ENCODE data around the gene PLPP2. TPM values are rescaled to one million over a fixed set of nuclear protein-coding genes. Genes with fewer than 3 reads are reported as not detected.

The PLPP2 gene
- total and polyA plus RNA-seq, 2 of the 13 experiments (the other 11 are each of a cell fraction or from before 2014, with no cell fraction given), result not detected

DNA sequence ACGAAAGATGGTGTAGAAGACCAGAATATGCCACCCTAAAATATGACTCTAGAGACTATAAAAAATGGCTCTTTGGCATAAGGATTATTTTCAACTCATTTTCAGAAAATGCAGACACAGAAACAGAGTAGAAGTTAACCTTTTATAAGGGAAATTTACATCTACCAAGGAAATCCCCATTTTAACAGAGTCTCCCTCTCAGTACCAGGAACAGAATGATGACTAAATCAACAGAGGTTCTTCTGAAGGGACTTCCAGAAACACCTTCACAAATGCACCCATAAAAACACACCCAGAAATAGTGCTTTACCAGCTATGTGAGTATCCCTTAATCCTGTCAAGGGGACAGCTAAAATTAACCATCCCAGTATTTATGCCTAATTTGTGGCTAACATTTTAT, 29.1 kb downstream of the PLPP2 start:
- H3K4me1 ChIP-seq (ENCODE audit: insufficient read depth, low read length), result no peaks in the 10 kb centered on the region
- WGBS (ENCODE audit: low lambda C conversion rate), result 19% methylated on average over 1 of the region's 1 CpG
- DNase-seq (ENCODE audit: low spot score), result no peak
- TF ChIP-seq PAXIP1 (CRISPR knock-in tag; conservative IDR thresholded peaks at IDR 0.05) (no peak), TOPORS (CRISPR knock-in tag; IDR thresholded peaks at IDR 0.05) (no peak), ZHX1 (CRISPR knock-in tag; IDR thresholded peaks at IDR 0.05; ENCODE audit: low read depth) (no peak), RXRA (CRISPR knock-in tag; IDR thresholded peaks at IDR 0.05) (no peak), TERF1 (CRISPR knock-in tag; IDR thresholded peaks at IDR 0.05) (no peak), MAZ (IDR thresholded peaks at IDR 0.05; ENCODE audit: borderline replicate concordance, low read depth, low read length) (no peak), MAZ (CRISPR knock-in tag; IDR thresholded peaks at IDR 0.05; ENCODE audit: low read depth) (no peak), SMAD9 (CRISPR knock-in tag; IDR thresholded peaks at IDR 0.05) (no peak), MYC (CRISPR knock-in tag; IDR thresholded peaks at IDR 0.05; ENCODE audit: borderline replicate concordance) (no peak), SOX6 (IDR thresholded peaks at IDR 0.05) (no peak), SOX6 (CRISPR knock-in tag; IDR thresholded peaks at IDR 0.05) (no peak), HCFC1 (IDR thresholded peaks at IDR 0.05; ENCODE audit: low read depth, low read length) (no peak)
- TF ChIP-seq, protein P1, sequence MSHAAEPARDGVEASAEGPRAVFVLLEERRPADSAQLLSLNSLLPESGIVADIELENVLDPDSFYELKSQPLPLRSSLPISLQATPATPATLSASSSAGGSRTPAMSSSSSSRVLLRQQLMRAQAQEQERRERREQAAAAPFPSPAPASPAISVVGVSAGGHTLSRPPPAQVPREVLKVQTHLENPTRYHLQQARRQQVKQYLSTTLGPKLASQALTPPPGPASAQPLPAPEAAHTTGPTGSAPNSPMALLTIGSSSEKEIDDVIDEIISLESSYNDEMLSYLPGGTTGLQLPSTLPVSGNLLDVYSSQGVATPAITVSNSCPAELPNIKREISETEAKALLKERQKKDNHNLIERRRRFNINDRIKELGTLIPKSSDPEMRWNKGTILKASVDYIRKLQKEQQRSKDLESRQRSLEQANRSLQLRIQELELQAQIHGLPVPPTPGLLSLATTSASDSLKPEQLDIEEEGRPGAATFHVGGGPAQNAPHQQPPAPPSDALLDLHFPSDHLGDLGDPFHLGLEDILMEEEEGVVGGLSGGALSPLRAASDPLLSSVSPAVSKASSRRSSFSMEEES (CRISPR knock-in tag; IDR thresholded peaks at IDR 0.05), result no peak
- TF ChIP-seq, protein P2, sequence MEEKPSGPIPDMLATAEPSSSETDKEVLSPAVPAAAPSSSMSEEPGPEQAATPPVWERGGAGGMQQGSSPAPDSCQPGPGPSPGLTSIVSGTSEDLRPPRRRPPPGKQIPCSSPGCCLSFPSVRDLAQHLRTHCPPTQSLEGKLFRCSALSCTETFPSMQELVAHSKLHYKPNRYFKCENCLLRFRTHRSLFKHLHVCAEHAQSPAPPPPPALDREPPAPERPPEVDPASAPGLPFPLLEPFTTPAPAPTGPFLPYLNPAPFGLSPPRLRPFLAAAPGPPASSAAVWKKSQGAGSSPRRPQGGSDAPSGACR (CRISPR knock-in tag; IDR thresholded peaks at IDR 0.05), result no peak
- TF ChIP-seq, protein P3, sequence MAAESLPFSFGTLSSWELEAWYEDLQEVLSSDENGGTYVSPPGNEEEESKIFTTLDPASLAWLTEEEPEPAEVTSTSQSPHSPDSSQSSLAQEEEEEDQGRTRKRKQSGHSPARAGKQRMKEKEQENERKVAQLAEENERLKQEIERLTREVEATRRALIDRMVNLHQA (CRISPR knock-in tag; IDR thresholded peaks at IDR 0.05), result no peak

More for the DNA sequence above, 29.1 kb downstream of the PLPP2 start:
- BruUV-seq (replicated peaks), result no TSS peak
- peaks cover 0 to 11% of the 10 kb centered on the region in 2 experiments; a peak in 2 of 5 replicates for H3K27me3 ChIP-seq (ENCODE audit: control insufficient read depth in 1 of 2, insufficient read depth in 2 of 2, low read length in 2 of 2)
- H2AFZ ChIP-seq (ENCODE audit: low read length), result no peak overlapping the region
- in situ Hi-C loops (cut with HindIII; ENCODE audit: extremely low pct_ligation_motif_present, low pct_unique_long_range_greater_than_20kb) (no loop called here), intact Hi-C loops (cut with micrococcal nuclease; ENCODE audit: unreplicated experiment) (no loop called here)
- FAIRE-seq (no peak), ATAC-seq (no peak)
- H3K9me3 ChIP-seq (ENCODE audit: low read length), result no peaks in the 10 kb centered on the region
- no peaks in the 10 kb centered on the region for H3K79me2 ChIP-seq (ENCODE audit: insufficient read depth, low read length)
- ChIA-PET CTCF (ENCODE audit: low intra/inter-chr PET ratio, low total read pairs) (no interaction called here), POLR2A (no interaction called here)
- H3K36me3 ChIP-seq (replicated peaks in 1 of 2; ENCODE audit: control insufficient read depth in 1 of 2, insufficient read depth in 2 of 2, low read length in 2 of 2), result no peaks in the 10 kb centered on the region
- H3K4me3 ChIP-seq (replicated peaks in 1 of 3; ENCODE audit: insufficient read depth in 1 of 3, low read depth in 2 of 3, low read length in 3 of 3), result no peak overlapping the region
- no peak overlapping the region for H3K4me2 ChIP-seq (ENCODE audit: low read depth, low read length)
- no peaks in the 10 kb centered on the region for H4K20me1 ChIP-seq (ENCODE audit: insufficient read depth, low read length)
- no peak overlapping the region for H3K9ac ChIP-seq (ENCODE audit: insufficient read depth, low read depth, low read length)
- no peak overlapping the region for H3K27ac ChIP-seq (ENCODE audit: extremely low read length, insufficient read depth, low read length)
